Inflammatory macrophage treated with lipopolysaccharide for 1 hour (primary cell): ENCODE measurements around the gene RNASE13.
"Not testable (repeated sequence)": the region's sequence is repeated elsewhere in the genome, so short reads cannot be mapped to it uniquely, and the experiment has no call there.

Experiments
- DNase-seq, 2 donors: peaks; one replicate each; pipeline ENCODE4 v3.0.0-alpha.2; 2020 to 2022

The RNASE13 gene

GRCh38 chr14:21018781-21019180, 15.8 kb downstream of the RNASE13 start:
- peak in 1 of 2 donors; percentile 49 for DNase-seq

DNA sequence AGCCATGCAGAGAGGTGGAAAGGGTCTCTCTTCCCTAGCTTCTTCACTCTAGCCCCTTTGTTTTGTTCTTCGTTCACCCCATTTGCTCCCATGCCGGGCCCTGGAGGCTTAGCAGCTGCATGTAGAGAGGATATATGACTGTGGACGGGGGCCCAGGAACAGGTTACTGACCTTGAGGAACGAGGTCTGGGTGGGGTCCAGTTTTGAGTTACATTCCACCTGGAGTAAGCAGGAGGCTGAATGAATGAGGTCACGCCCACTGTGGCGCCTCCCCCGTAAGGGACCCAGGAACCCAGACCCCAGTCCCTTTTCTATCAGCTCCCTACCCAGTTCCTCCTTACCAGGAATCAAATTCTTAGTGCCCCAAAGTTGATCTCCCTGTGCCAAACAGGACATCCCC, 16.3 kb downstream of the RNASE13 start:
- DNase-seq, result no peak

DNA sequence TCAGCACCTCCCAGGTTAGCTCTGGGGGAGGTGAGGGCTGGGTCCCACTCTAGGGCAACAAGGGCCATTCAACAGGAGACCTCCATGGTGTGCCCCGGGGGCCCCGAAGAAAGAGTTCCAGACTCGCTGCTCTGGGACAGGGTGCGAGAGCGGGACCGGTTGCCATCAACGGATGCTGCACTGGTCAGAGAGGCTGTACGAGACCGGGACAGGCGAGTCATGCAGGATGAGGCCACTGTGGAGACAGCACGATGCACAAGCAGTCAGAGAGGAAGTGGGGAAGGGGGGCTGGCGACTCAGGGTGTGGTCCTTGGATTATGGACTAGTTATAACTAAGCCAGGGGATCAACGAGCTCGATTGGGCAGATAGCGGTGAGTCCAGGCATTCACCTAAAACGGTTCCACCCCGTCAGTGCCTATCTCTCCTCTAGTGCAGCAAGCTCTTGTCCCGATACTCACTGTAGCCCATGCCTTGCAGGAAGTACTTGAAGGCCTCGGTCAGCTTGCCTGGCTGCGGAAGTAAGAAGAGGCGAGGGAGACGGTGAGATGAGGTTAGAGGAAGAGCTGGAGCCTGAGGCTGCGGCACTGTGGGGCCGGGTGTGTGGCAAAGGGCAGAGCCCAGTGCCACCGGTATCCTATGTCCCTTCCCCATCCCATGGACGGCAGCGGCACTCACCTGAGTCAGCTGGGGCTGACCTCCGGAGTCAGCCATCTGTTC, 16.9 kb downstream of the RNASE13 start:
- peak in 1 of 2 donors; percentile 39 for DNase-seq

DNA sequence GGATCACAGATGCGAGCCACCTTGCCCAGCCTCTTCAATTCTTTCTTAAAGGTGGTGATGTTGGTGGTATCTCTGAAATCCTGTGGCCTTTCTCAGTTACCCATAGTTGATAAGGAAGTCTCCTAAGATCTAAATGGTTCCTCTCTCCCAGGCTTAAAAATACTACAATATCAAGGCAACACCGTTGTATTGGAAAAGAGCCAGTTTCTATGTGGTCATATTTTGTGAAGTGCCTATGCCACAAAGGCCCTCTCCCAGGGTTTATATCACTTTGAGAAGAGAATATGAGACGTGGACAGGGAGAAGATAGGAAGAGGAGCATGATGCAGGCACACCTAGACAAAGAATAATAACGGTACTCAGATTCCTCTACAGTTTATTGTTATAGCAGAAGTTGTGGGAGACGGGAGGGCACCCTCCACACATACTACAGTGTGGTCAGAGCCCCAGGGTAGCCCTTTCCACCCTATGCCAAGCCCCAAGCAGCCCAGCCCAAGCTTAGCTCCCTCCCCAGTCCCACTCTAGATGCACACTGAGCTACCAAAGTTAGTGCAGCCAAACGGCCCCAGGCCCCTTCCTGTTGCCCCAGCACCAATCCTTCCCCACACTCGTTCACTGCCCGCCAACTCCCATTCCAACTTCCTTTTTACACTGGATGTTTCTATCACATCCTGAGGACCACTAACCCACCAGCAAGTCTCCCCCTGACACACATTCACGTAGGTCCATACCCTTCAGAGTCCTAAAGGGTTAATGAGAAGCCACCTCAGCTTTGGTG, 18.0 kb downstream of the RNASE13 start:
- no peak for DNase-seq

- peak; percentile 42 to 56 for DNase-seq
These were observed 19.3 kb downstream of the RNASE13 start for GRCh38 chr14:21015312-21015711.

DNA sequence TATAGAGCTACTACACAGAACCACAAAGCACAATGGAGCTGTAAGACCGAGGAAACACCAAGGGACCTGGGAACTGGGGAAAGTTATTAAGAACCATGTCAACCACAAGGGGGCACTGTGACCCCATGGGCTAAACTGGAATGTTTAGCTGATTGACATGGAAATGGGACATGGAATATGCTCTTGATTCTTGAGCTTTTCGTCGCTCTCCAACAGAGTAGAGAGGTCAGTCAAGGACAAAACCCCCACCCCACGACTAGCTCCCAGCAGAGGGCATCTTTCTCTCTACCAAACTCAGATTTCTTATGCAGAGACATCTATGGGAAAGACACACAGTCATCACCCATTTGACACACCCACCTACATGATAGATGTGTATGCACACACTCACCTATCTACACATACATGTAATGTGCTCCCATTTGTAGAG, 19.8 kb downstream of the RNASE13 start:
- peak; percentile 71 to 98 for DNase-seq

- no peak for DNase-seq
These were observed 23.5 kb downstream of the RNASE13 start for GRCh38 chr14:21011136-21011535.

- not testable (repeated sequence) for DNase-seq
These were observed 24.9 kb downstream of the RNASE13 start for GRCh38 chr14:21009721-21010120.

GRCh38 chr14:21003788-21004346, 30.7 kb downstream of the RNASE13 start:
- no peak for DNase-seq

DNA sequence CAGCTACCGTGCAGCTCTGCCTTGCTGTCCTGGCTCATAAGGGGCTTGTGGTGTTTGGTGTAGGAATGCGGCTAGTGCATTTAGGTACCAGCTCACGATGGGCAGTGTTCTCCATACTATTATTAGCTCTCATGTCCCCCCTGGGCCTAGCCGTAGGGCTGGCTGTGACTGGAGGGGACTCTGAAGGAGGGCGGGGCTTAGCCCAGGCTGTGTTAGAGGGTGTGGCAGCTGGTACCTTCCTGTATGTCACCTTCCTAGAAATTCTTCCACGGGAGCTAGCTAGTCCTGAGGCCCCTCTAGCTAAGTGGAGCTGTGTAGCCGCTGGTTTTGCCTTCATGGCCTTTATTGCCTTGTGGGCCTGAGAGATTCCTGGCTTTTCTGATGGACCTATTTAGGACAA, 33.4 kb downstream of the RNASE13 start:
- no peak for DNase-seq

GRCh38 chr14:20999591-20999990, 35.0 kb downstream of the RNASE13 start:
- DNase-seq, result no peak

DNA sequence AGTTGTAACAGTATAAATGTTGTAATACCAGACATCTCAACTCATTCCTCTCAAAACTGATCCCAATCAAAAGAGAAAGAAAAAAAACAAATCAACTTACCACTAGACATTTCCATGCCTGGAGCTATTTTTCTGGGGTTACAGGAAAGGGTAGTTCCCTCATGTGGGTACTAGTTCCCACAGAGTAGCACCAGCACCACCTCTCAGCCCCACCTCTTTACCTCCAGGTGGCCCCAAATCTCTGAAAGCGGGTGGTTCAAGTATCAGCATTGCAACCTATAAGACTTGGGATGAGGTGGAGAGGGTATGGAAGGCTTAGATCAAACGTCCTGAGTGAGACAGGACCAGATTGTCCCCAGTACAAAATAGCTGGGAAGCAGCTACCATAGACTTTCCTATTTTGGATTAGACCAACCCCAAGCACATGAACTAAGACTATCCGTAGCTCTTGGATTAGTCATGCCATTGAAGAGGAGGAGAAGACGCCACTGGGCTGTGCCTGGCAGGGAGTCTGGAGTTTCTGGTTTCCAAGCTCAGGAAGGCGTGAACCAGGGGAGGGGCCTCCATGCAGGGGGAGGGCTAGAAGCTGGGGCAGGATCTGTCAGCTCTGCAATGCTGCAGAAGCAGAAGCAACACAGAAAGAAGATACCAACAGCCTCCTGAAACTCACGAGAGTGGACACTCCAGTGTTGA, 35.8 kb downstream of the RNASE13 start, which contains the start of gene SLC39A2:
Gene SLC39A2 (plus strand): TSS at position 620 of the 693 bp plus-strand sequence. CDS start 154 bp downstream, outside the sequence.
- DNase-seq, result peak in 1 of 2 donors; percentile 64

DNA sequence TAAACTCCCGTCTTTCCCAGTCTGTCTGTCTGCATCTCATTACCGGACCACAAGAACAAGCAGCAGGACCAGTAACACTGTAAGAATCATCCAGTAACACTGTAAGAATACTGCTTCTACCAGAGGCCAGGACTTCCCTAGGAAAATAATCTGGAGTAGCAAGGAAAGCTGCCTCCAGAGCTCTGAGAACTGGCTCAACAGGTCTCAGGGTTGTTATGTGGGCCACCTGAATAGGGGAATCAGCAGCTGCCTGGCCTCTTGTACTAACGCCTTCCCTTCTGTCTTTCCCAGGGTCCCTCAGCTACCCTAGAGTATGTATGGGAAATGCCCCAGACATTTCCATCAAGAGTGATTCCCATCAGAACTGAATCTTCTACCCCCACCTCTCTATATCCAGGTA, 36.5 kb downstream of the RNASE13 start:
- no peak for DNase-seq

DNA sequence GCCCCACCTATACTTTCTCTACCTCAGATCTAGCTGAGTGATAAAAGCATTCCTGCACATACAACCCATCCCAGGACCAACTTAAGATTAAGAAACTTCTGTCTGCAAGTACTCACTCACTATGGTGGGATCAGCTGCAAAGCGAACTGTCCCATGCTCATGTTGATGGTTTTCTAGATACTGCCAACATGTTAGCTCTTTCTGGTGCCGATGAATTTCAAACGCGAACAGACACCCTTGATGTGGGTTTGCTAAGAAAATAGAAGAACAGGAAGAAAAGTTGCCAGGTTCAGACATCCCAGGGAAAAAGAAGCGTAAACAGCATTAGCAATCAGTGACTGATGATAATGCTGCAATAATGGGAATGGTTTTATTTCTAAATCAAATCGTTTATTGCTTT, 37.0 kb downstream of the RNASE13 start:
- DNase-seq, result no peak

DNA sequence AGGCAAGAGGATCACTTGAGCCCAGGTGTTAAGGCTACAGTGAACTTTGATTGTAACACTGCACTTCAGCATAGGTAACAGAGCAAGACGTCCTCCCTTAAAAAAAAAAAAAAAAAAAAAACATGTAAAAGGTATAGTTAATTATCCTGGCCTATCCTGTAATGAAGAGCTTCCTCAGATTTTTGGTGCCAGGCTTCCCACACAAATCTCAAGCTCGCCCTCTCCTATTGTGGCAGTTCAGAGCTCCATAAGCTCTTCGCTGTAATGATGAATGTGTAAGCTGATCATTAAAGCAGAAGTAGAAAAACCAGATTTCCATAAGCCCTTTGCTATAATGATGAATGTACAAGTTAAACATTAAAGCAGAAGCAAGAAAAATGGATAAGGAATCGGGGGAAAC, 37.5 kb downstream of the RNASE13 start:
- no peak for DNase-seq

DNA sequence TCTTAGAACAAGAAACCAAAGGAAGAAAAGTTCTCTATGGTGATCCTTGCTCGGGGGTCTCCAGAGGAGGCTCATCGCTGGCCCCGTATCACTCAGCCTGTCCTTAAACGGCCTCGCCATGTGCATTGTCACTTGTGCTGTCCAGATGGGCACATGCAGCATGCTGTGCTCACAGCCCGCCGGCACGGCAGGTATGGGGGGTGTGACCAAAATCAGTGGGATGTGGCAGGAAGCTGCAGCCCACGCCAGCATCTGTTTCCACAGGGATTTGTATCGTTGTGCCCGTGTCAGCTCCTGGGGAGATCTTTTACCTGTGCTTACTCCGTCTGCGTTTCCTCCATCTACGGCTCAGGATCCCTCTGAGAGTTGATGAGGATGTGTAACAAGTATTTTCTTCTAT, 38.1 kb downstream of the RNASE13 start:
- DNase-seq, result no peak

DNA sequence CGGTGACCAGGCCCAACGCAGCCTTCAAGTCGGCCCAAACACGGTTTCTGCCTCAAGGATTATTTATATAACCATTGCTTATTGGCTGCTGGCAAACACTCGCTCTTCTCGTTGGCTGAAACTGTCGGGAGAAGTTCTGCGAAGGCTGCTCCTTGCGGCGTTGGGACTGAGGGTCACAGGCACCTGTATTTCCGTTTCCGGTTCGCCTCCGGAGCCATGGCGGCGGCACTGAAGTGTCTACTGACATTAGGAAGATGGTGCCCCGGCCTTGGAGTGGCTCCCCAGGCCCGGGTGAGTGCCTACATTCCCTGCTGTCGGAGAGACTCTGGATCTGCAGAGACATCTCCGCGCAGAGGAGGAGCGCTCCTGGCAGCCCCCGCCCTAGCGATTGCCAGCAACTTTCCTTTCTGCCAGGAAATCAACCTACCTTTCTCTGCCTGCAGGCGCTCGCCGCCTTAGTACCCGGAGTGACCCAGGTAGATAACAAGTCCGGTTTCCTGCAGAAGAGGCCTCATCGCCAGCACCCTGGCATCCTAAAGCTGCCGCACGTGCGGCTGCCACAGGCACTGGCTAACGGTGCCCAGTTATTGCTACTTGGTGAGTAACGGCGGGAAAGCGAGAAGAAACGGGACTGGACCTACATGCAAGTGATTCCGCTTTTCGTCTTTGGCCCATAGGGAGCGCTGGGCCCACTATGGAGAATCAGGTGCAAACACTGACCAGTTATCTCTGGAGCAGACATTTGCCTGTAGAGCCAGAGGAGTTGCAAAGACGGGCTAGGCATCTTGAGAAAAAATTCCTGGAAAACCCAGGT, 44.6 kb downstream of the RNASE13 start, which contains the start of gene METTL17:
Gene METTL17 (plus strand): TSS at position 194 of the 814 bp plus-strand sequence. CDS start 23 bp downstream, at position 217.
- DNase-seq, result peak; percentile 93 to 98

DNA sequence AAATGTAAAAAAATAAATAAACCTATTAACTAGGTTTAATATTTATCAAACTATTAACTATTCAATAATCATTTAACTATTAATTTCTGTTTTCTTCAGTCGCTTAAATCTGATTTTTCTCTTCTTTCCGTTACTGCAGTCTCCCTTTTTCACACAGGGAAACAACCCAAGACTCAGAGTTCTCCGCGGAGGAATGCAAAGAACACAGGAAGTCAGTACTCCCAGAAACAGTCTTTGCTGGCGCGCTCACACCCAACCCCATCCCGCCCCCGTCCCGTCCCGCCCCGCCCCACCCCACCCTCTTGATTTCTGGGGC, 45.2 kb downstream of the RNASE13 start:
- DNase-seq, result no peak

DNA sequence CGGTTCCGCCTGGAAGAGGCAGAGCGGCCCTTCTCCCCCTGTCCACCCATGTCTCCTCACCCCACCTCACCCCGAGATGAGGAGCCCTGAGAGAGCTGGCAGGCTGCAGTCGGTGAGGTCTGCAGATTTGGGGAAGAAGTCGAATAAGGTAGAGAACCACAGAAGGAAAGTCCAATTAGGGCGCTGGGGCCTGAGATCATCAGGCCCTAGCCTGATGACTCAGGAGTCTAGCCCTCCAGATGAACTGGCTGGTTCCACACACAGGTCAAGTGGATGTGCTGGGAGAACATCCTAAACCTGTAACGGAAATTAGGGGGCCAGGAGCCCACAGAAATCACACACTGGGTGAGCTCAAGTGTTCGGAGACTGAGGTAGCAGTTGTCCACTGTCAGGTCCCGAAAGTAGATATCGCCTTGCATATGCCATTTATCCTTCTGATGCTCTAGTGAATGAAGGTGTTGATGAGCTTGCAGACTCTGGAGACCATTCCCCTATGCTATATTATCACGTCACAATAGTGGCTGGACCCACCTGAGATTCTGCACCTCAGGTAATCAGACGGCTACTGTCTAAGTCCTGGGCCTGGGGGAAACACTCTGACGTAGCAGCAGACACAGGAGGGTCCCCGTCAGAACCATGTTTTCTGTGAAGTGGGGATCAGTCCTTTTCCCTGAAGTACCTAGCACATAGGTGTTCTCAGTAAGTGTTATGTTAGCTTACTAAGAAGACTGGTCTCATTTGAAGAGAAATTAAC, 45.7 kb downstream of the RNASE13 start:
- DNase-seq, result peak; percentile 44 to 49

- peak; percentile 83 to 92 for DNase-seq
These were observed 47.8 kb downstream of the RNASE13 start for GRCh38 chr14:20986811-20987210.

- DNase-seq, result peak; percentile 25 to 40
These were observed 49.0 kb downstream of the RNASE13 start for GRCh38 chr14:20985650-20986049.
